GM12878 (cell line): ENCODE data around the gene ANKRD11. TPM values are rescaled to one million over a fixed set of nuclear protein-coding genes. Genes with fewer than 3 reads are reported as not detected.
A peak's percentile ranks its signal among the peaks of the same experiment; 100 is the strongest.

Source experiments
- ATAC-seq: fragments of 200-7000 bp; cut with Tn5 transposase; 3 replicates; pipeline ENCODE4 v1.9.1; 2020; ENCODE audit warnings: mild to moderate bottlenecking, moderate library complexity
- BruUV-seq: library from RNA; stranded (reverse); fragments of 400-500 nt; replicated peaks from 2 replicates; lab custom pipeline; 2021; lab: Mats Ljungman, UMichigan
- CTCF ChIA-PET: fragments of 300-600 bp; sonication (Branson Sonifier 250); formaldehyde crosslinking; extraction: SDS; loops from one replicate; lab custom pipeline; 2021; ENCODE audit warnings: inconsistent platforms; lab: Yijun Ruan, JAX
- POLR2A ChIA-PET: fragments of 350-600 bp; formaldehyde crosslinking; extraction: SDS; loops from one replicate; lab custom pipeline; 2021; ENCODE audit warnings: inconsistent platforms; lab: Charles Lee
- RAD21 ChIA-PET: fragments of 300-600 bp; sonication (Branson Sonifier 250); formaldehyde crosslinking; loops from one replicate; lab custom pipeline; 2023; ENCODE audit warnings: antibody characterized with exemption; ENCODE audit not compliant: unreplicated experiment; lab: Charles Lee
- SMC1A ChIA-PET: fragments of 300-600 bp; sonication (Branson Sonifier 250); formaldehyde crosslinking; loops from one replicate; lab custom pipeline; 2023; ENCODE audit not compliant: unreplicated experiment, uncharacterized antibody; lab: Charles Lee
- DNase-seq: peaks from one replicate; pipeline ENCODE4 v3.0.0-alpha.2; 2011; ENCODE audit warnings: low read depth, low spot score
- FAIRE-seq: peaks from 3 replicates; lab custom pipeline; 2011; peaks lifted over from hg19 to GRCh38; lab: Jason Lieb, UNC
- H2AFZ ChIP-seq: 2 replicates; pipeline ENCODE4 v1.6.0; 2011; ENCODE audit warnings: low read depth, low read length, control low read depth; ENCODE audit not compliant: control insufficient read depth
- H3K27ac ChIP-seq: 2 replicates; pipeline ENCODE4 v1.5.1; 2011; ENCODE audit warnings: control low read depth; ENCODE audit not compliant: control insufficient read depth, insufficient read depth
- H3K27me3 ChIP-seq, 2 experiments: replicated peaks in 1 of 2; 2 replicates each; pipeline versions ENCODE4 v1.6.0 to v1.6.1; 2011; ENCODE audit warnings: low read length in 1 of 2; ENCODE audit not compliant: control insufficient read depth in 2 of 2, insufficient read depth in 2 of 2
- H3K36me3 ChIP-seq, 2 experiments: 2 replicates each; pipeline ENCODE4 v1.5.1; 2011; ENCODE audit warnings: low read length in 1 of 2; ENCODE audit not compliant: control insufficient read depth in 2 of 2, insufficient read depth in 2 of 2
- H3K4me1 ChIP-seq: 2 replicates; pipeline ENCODE4 v1.6.1; 2011; ENCODE audit warnings: mild to moderate bottlenecking, low read length, moderate library complexity, mixed read lengths; ENCODE audit not compliant: control insufficient read depth, insufficient read depth
- H3K4me2 ChIP-seq: 2 replicates; pipeline ENCODE4 v1.6.0; 2011; ENCODE audit warnings: control low read depth; ENCODE audit not compliant: control insufficient read depth, insufficient read depth
- H3K4me3 ChIP-seq: fragments of 200-600 bp; sonication (generic); 2 replicates; pipeline ENCODE4 v1.5.1; 2016
- H3K79me2 ChIP-seq: 2 replicates; pipeline ENCODE4 v1.6.0; 2011; ENCODE audit warnings: low read length; ENCODE audit not compliant: control insufficient read depth, insufficient read depth
- H3K9ac ChIP-seq: 2 replicates; pipeline ENCODE4 v1.8.0; 2011; ENCODE audit warnings: low read length, control low read depth, mixed read lengths; ENCODE audit not compliant: control insufficient read depth, insufficient read depth
- H3K9me3 ChIP-seq: replicated peaks from 3 replicates; pipeline ENCODE4 v1.5.1; 2011; ENCODE audit warnings: mild to moderate bottlenecking, low read length; ENCODE audit not compliant: control insufficient read depth, insufficient read depth
- H4K20me1 ChIP-seq: 2 replicates; pipeline ENCODE4 v1.6.0; 2011; ENCODE audit not compliant: control insufficient read depth, insufficient read depth
- ASH2L ChIP-seq: fragments of 300-600, 200-600 bp; sonication (generic); IDR thresholded peaks from 2 replicates; pipeline ENCODE4 v1.6.1; 2017; ENCODE audit warnings: low read depth, mild to moderate bottlenecking, borderline replicate concordance
- BMI1 ChIP-seq: fragments of 450-650 bp; IDR thresholded peaks from 2 replicates; pipeline ENCODE4 v1.6.1; 2016; ENCODE audit warnings: mild to moderate bottlenecking, moderate library complexity, borderline replicate concordance
- BRCA1 ChIP-seq: IDR thresholded peaks from 2 replicates; pipeline ENCODE4 v1.6.1; 2011; ENCODE audit warnings: low read depth, low read length, improper control_type of control experiment
- EZH2 ChIP-seq: IDR thresholded peaks from 2 replicates; pipeline ENCODE4 v1.6.1; 2012; ENCODE audit warnings: low read depth, mild to moderate bottlenecking, control low read depth, inconsistent platforms, low read length, borderline replicate concordance; ENCODE audit not compliant: control insufficient read depth
- MYC ChIP-seq: IDR thresholded peaks from 2 replicates; pipeline ENCODE4 v1.6.1; 2011; ENCODE audit warnings: mild to moderate bottlenecking, low read length, moderate library complexity, inconsistent platforms; ENCODE audit not compliant: insufficient read depth, insufficient replicate concordance, insufficient read length, severe bottlenecking
- RUNX3 ChIP-seq: IDR thresholded peaks from 2 replicates; pipeline ENCODE4 v1.6.1; 2012; ENCODE audit warnings: low read length, inconsistent platforms
- SP1 ChIP-seq: IDR thresholded peaks from one replicate; pipeline ENCODE4 v1.6.1; 2011; ENCODE audit warnings: low read depth, low read length
- SPI1 ChIP-seq: IDR thresholded peaks from 2 replicates; pipeline ENCODE4 v1.6.1; 2011; ENCODE audit warnings: low read depth, mild to moderate bottlenecking, low read length, moderate library complexity, borderline replicate concordance; ENCODE audit not compliant: insufficient read depth
- STAT1 ChIP-seq: fragments of 450-650 bp; conservative IDR thresholded peaks from 2 replicates; pipeline ENCODE4 v1.6.1; 2014; ENCODE audit warnings: antibody characterized with exemption, mild to moderate bottlenecking
- SUZ12 ChIP-seq: fragments of 200-600 bp; sonication (generic); IDR thresholded peaks from one replicate; pipeline ENCODE4 v1.6.1; 2018; ENCODE audit warnings: antibody characterized with exemption, mild to moderate bottlenecking; ENCODE audit not compliant: unreplicated experiment
- TCF3 ChIP-seq: IDR thresholded peaks from 2 replicates; pipeline ENCODE4 v1.6.1; 2012; ENCODE audit warnings: low read depth, mild to moderate bottlenecking, low read length, borderline replicate concordance; ENCODE audit not compliant: insufficient read depth
- USF2 ChIP-seq: IDR thresholded peaks from 2 replicates; pipeline ENCODE4 v1.6.1; 2011; ENCODE audit warnings: low read depth, low read length, improper control_type of control experiment, borderline replicate concordance
- ZBTB33 ChIP-seq: fragments of 450-650 bp; IDR thresholded peaks from 2 replicates; pipeline ENCODE4 v1.6.1; 2017; ENCODE audit warnings: mild to moderate bottlenecking
- whole genome bisulfite sequencing: methylation state at CpG from one replicate; pipeline ENCODE4 v1.1.6; 2016; ENCODE audit warnings: low lambda C conversion rate; ENCODE audit not compliant: insufficient replicate concordance, insufficient coverage; ENCODE audit errors: missing lambda C conversion rate; 5-methylcytosine and 5-hydroxymethylcytosine counted together
- in situ Hi-C: fragments of 300-500 bp; cut with MboI; formaldehyde crosslinking; loops from 9 replicates; pipeline ENCODE4 v1.14.3; 2018; ENCODE audit warnings: mixed read lengths
- intact Hi-C: fragments of 100-400 bp; cut with micrococcal nuclease; formaldehyde crosslinking; loops from one replicate; pipeline ENCODE4 v1.14.2; 2022; ENCODE audit not compliant: unreplicated experiment
- polyA plus RNA-seq, 11 experiments: library from polyadenylated mRNA; depleted of rRNA in 4 of 11; unstranded in 6 of 11; stranded (reverse) in 5 of 11; fragments of >200 nt; fragmentation: Nextera tagmentation in 4 of 11; fragmentation: Illumina TruSeq in 1 of 11; extraction: Ambion mirVana in 4 of 11; extraction: Trizol in 1 of 11; gene quantifications; 1 replicate in 1 of 11; 2 replicates in 10 of 11; pipeline versions ENCODE4 v1.2.1 to v1.2.3, GENCODE V29; 2011 to 2016; ENCODE audit warnings: inconsistent platforms in 2 of 11, missing spikeins in 2 of 11, low read depth in 1 of 11
- total RNA-seq, 4 experiments: library from RNA; depleted of rRNA in 3 of 4; stranded (reverse); fragments of >200 nt in 3 of 4; fragmentation: Illumina TruSeq in 1 of 4; extraction: Trizol in 1 of 4; gene quantifications; 2 replicates each; pipeline versions ENCODE4 v1.2.1 to v1.2.3, GENCODE V29; 2013 to 2021

ANKRD11 gene
- total and polyA plus RNA-seq, 10 of the 15 experiments (the other 5 are each of a cell fraction or from before 2014, with no cell fraction given) = 5.1 to 103 (median 27.4) TPM

GRCh38 chr16:89506113-89506504, 15.7 kb upstream of the ANKRD11 start:
- TF ChIP-seq MYC (no peak), RUNX3 (no peak), BRCA1 (no peak), SP1 (no peak), USF2 (no peak), SUZ12 (no peak), ZBTB33 (no peak), BMI1 (no peak), EZH2 (no peak), STAT1 (no peak), ASH2L (no peak), SPI1 (no peak), TCF3 (no peak)
- SMC1A ChIA-PET = interaction anchor here (1.8 kb wide), 1 partner anchor 10 kb away, joined by 5 read pairs; no protein-coding TSS in a partner anchor
- WGBS = 35% methylated on average over 4 of the region's 4 CpGs
- intact Hi-C loops (loop anchor here (5.0 kb wide), 2 partner anchors 174 to 269 kb away; no protein-coding TSS in a partner anchor), in situ Hi-C loops (no loop called here)
- no peaks in the 10 kb centered on the region for H3K9me3 ChIP-seq
- no peaks in the 10 kb centered on the region for H3K27me3 ChIP-seq
- peak overlapping the region; percentile 94 for H3K4me2 ChIP-seq
- FAIRE-seq (no peak), DNase-seq (no peak), ATAC-seq (no peak)
- no peaks in the 10 kb centered on the region for H4K20me1 ChIP-seq
- RAD21 ChIA-PET = no interaction called here
- H3K4me1 ChIP-seq = peaks cover 21% of the 10 kb centered on the region
- H3K27ac ChIP-seq = peak overlapping the region; percentile 83
- CTCF ChIA-PET = no interaction called here
- H3K36me3 ChIP-seq = peaks cover 0 to 7% of the 10 kb centered on the region in 2 experiments; a peak in 2 of 4 replicates
- POLR2A ChIA-PET = no interaction called here
- BruUV-seq = no TSS peak
- no peak overlapping the region; the same call in 1 of the 2 replicates for H2AFZ ChIP-seq
- peak overlapping the region; percentile 41 for H3K4me3 ChIP-seq
- H3K9ac ChIP-seq = peak overlapping the region; percentile 66
- peaks cover 37% of the 10 kb centered on the region for H3K79me2 ChIP-seq
